ENCODE results near the gene CHL1. TPM values are rescaled to one million over a fixed set of nuclear protein-coding genes. Genes with fewer than 3 reads are reported as not detected.

CHL1 gene
- total RNA-seq, 1 experiment from 2014 or later, result not detected

DNA sequence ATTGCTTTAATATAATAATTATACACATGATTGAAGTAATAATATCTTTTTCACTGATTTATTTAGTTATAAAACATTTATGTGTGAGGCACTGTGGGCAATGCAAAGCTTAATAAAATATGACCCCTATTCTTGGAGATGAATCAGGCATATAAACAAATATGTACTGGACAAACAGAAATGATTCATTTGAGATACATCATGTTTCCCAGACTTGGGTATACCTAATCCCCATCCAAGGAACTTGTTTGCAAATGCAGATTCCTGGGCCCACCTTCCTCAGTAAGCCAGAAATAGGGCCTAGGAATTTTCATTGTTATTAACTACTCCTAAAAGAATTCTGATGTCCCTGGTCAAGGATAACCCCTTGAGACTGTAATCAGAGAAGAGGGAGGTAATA lies 184.2 kb downstream of the CHL1 start:
- no peak for DNase-seq (ENCODE audit: low read depth in 1 of 2, low spot score in 2 of 2)
- Histone ChIP-seq H3K4me1 (replicated peaks) (no peaks in the 10 kb centered on the region), H3K27me3 (replicated peaks) (no peaks in the 10 kb centered on the region), H3K4me3 (no peak overlapping the region), H3K36me3 (no peaks in the 10 kb centered on the region), H3K9me3 (replicated peaks) (no peaks in the 10 kb centered on the region), H3K27ac (no peak overlapping the region)

DNA sequence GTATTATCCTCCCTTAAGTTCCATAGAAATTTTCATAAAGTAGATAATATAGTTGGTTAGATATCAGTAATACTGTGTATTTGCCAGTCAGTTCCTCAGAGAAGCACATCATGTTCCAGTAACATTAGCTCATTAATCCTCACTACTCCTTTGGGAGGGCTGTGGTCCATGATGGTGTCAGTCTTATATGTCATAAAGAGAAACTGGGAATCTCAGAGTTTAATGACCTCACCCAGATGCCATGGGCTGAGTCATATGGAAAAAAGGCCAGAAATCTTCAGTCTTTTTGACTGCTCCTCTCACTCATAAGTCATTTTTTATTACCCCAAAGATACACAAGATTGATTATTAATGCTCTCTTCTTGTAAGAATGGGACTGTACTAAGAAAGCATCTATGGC lies 188.6 kb downstream of the CHL1 start:
- DNase-seq (ENCODE audit: low read depth in 1 of 2, low spot score in 2 of 2), result no peak
- no peak overlapping the region for H3K27ac ChIP-seq
- no peaks in the 10 kb centered on the region for H3K4me1 ChIP-seq (replicated peaks)
- H3K36me3 ChIP-seq, result no peaks in the 10 kb centered on the region
- no peaks in the 10 kb centered on the region for H3K27me3 ChIP-seq (replicated peaks)
- no peaks in the 10 kb centered on the region for H3K9me3 ChIP-seq (replicated peaks)
- H3K4me3 ChIP-seq, result no peak overlapping the region

DNA sequence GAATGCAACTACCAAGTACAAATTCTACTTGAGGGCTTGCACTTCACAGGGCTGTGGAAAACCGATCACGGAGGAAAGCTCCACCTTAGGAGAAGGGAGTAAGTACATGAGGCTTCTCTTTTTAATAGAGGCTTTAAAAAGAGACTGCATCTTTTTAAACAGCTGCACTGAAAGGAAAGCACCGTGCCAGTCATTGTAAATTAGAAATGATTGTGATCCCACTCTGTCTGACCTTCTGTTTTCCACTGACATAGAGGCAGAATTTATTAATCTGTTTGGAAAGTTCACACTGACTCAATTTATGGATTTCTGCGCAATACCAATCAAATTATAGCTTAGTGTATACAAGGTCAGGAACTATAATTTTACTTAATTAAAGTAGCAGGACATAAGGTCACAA lies 198.2 kb downstream of the CHL1 start:
- H3K27me3 ChIP-seq (replicated peaks), result no peaks in the 10 kb centered on the region
- no peak for DNase-seq (ENCODE audit: low read depth in 1 of 2, low spot score in 2 of 2)

DNA sequence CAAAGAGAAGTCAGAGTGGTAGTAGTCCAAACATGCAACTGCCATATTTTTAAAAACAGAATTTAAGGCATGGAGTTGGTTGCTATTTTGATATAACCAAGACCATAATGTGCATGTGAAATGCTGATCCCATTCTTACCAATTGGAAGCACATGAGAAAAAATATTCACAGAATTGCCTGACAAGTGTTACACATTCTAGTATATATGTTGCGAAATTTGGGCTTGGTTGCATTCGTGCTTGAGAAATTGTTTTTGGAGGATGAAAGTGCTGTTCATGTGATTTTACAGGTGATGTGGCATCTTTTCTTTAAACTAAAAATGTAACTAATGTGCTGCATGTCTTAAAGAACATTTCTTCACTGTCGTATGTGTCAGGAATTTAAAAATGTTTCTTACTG lies 199.7 kb downstream of the CHL1 start:
- H3K4me3 ChIP-seq, result no peak overlapping the region
- no peak for DNase-seq (ENCODE audit: low read depth in 1 of 2, low spot score in 2 of 2)
- H3K27ac ChIP-seq, result no peak overlapping the region

More for the DNA sequence above, 198.2 kb downstream of the CHL1 start:
- H3K27ac ChIP-seq, result no peak overlapping the region
- no peaks in the 10 kb centered on the region for H3K36me3 ChIP-seq
- H3K4me1 ChIP-seq (replicated peaks), result no peaks in the 10 kb centered on the region
- no peaks in the 10 kb centered on the region for H3K9me3 ChIP-seq (replicated peaks)
- no peak overlapping the region for H3K4me3 ChIP-seq

DNA sequence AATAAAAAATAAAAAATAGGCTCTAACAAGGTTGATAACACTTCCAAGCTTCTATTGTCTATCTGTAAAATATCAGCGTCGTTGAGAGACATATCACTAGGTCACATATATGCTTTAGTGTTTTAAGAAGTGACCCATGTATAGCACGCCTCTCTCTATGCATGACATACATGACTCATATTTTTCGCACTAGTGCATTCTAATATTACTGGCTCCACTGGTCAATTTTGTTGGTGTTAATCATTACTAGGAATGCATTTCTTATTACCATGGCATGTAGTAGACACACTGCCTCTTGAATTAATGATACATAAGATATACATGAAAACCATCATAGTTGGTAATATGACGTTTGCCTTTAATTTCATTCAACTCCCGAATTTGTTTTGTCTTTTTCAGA lies 203.1 kb downstream of the CHL1 start:
- DNase-seq (ENCODE audit: low read depth in 1 of 2, low spot score in 2 of 2), result no peak
- Histone ChIP-seq H3K4me3 (no peak overlapping the region), H3K27me3 (replicated peaks) (no peaks in the 10 kb centered on the region), H3K27ac (no peak overlapping the region), H3K9me3 (replicated peaks) (no peaks in the 10 kb centered on the region), H3K4me1 (replicated peaks) (no peaks in the 10 kb centered on the region), H3K36me3 (no peaks in the 10 kb centered on the region)

More for the DNA sequence above, 199.7 kb downstream of the CHL1 start:
- H3K4me1 ChIP-seq (replicated peaks), result no peaks in the 10 kb centered on the region
- no peaks in the 10 kb centered on the region for H3K36me3 ChIP-seq
- H3K9me3 ChIP-seq (replicated peaks), result no peaks in the 10 kb centered on the region
- H3K27me3 ChIP-seq (replicated peaks), result no peaks in the 10 kb centered on the region

DNA sequence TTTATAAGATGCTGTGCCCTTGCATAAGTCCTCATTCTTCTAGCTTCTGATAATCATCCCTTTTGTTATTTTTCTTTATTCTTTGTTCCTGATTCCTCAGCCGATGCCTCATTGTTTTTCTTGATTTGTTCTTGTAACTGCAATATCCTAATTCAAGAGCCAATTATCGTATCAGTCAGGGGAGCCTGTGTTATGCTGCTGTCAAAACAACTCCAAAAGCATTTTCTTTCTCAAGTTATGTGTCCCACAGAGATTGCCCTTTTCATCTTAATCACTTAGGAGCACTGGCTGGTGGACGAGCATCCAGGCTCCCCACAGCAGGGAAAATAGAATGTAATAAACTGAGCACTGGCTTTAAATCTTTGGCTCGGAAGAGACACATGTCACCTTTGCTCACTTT lies 207.3 kb downstream of the CHL1 start:
- Histone ChIP-seq H3K27me3 (replicated peaks) (no peaks in the 10 kb centered on the region), H3K27ac (no peak overlapping the region), H3K36me3 (no peaks in the 10 kb centered on the region), H3K4me3 (no peak overlapping the region), H3K9me3 (replicated peaks) (no peaks in the 10 kb centered on the region), H3K4me1 (replicated peaks) (no peaks in the 10 kb centered on the region)
- DNase-seq (ENCODE audit: low read depth in 1 of 2, low spot score in 2 of 2), result no peak

DNA sequence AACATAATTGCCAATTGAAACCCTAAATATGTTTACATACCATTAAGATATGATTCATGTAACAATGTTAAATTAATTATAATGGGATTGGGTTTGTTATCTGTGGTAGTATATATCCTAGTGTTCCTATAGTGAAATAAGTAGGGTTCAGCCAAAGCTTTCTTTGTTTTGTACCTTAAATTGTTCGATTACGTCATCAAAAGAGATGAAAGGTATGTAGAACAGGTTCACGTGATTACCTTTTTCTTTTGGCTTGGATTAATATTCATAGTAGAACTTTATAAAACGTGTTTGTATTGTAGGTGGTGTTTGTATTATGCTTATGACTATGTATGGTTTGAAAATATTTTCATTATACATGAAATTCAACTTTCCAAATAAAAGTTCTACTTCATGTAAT lies 212.4 kb downstream of the CHL1 start:
- no peak for DNase-seq (ENCODE audit: low read depth in 1 of 2, low spot score in 2 of 2)
- no peaks in the 10 kb centered on the region for H3K4me1 ChIP-seq (replicated peaks)
- no peaks in the 10 kb centered on the region for H3K27me3 ChIP-seq (replicated peaks)

DNA sequence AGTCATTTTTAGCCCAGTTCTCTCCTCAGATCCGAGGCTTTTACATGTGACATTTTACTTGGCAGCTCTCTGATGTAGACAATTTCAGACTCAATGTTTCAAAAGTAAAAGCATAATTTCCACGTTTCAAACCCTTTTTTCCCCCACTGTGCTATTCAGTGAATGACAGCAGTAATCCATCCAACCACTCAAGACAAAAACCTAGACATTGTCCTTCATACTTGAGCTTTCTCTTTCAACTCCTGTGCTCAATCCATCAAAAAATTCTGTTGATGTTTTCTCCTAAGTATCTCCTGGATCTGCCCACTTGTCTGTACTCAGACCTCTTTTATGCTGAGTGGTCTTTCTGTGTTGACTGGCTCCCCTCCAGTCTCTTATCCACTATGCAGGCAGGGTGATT lies 214.7 kb downstream of the CHL1 start:
- no peaks in the 10 kb centered on the region for H3K36me3 ChIP-seq
- H3K9me3 ChIP-seq (replicated peaks), result no peaks in the 10 kb centered on the region
- H3K27me3 ChIP-seq (replicated peaks), result no peaks in the 10 kb centered on the region
- DNase-seq (ENCODE audit: low read depth in 1 of 2, low spot score in 2 of 2), result no peak
- no peak overlapping the region for H3K27ac ChIP-seq
- no peak overlapping the region for H3K4me3 ChIP-seq
- no peaks in the 10 kb centered on the region for H3K4me1 ChIP-seq (replicated peaks)

More for the DNA sequence above, 212.4 kb downstream of the CHL1 start:
- Histone ChIP-seq H3K36me3 (no peaks in the 10 kb centered on the region), H3K27ac (no peak overlapping the region), H3K4me3 (no peak overlapping the region), H3K9me3 (replicated peaks) (no peaks in the 10 kb centered on the region)

DNA sequence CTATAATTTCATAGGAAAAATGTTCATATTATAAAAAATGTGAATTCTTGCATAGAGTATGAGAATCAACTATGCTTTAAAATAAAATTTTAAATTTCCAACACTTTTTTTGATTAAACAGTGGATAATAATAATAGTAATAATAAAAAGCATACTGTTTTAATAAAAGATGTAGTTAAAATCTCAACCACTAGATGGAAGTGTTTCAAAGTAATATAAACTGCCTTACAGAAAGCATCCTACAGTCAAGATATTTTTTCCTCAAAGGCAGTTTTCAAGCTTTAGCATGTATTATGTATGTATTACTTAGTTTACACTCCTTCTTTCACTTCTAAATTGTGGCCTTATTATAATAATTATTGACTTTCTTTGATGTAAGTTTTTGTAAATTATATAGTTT lies 217.5 kb downstream of the CHL1 start:
- H3K36me3 ChIP-seq, result no peaks in the 10 kb centered on the region
- DNase-seq (ENCODE audit: low read depth in 1 of 2, low spot score in 2 of 2), result no peak
- H3K4me3 ChIP-seq, result no peak overlapping the region
- H3K4me1 ChIP-seq (replicated peaks), result no peaks in the 10 kb centered on the region
- no peaks in the 10 kb centered on the region for H3K27me3 ChIP-seq (replicated peaks)
- no peaks in the 10 kb centered on the region for H3K9me3 ChIP-seq (replicated peaks)
- H3K27ac ChIP-seq, result no peak overlapping the region

DNA sequence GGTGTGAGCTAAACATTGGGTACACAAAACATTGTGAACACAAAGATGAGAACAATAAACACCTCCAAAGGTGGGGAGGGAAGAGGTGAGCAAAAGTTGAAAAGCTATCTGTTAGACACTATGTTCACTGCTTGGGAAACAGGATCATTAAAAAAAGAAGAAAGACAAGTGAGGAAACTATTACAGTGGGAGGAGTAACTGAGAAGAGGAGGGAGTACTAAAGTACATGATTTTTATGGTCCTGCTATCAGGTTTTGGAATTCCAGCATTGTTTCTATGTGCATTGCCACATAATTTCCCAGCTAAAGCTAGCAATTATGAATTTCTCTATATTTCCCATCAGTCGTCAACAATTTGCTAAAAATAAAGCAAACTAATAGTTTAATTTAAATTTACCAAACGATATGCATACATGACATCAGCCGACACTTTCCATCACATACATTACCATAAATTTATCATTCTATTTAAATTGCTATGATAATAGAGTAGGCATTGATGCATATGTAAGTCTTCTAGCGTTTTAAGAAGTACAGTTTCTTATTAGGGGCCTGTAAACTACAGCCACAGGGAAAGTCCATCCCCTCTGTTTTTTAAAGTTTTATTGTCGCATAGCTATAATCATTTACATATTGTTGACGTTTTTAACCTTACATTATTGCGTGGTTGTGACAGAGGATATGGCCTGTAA lies 221.8 kb downstream of the CHL1 start:
- H3K4me3 ChIP-seq, result no peak overlapping the region
- no peak overlapping the region for H3K27ac ChIP-seq
- DNase-seq (ENCODE audit: low read depth in 1 of 2, low spot score in 2 of 2), result no peak
- no peaks in the 10 kb centered on the region for H3K27me3 ChIP-seq (replicated peaks)
- H3K36me3 ChIP-seq, result no peaks in the 10 kb centered on the region
- no peaks in the 10 kb centered on the region for H3K9me3 ChIP-seq (replicated peaks)
- H3K4me1 ChIP-seq (replicated peaks), result no peaks in the 10 kb centered on the region

DNA sequence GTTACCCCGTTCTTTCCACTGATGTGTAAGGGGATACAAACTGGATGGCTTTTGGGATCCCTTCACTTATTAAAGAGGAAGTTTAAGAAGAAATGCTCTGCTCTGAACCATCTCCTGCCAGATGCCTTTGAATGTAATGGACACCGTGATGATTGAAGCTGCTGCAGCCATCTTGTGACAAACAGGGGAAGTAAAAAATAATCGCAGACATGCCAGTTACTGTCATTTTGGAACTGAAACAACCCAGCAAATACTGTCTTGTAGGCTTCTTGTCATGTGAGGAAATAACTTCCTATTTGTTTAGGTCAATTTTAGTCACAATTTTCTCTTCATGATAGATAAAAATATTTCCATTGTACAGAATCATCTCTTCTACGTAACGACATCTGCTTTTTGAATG lies 224.0 kb downstream of the CHL1 start:
- Histone ChIP-seq H3K36me3 (no peaks in the 10 kb centered on the region), H3K27ac (no peak overlapping the region), H3K9me3 (replicated peaks) (0 out of 2 replicates have a peak, but pooled peaks cover 3% of the 10 kb centered on the region), H3K4me3 (no peak overlapping the region), H3K27me3 (replicated peaks) (no peaks in the 10 kb centered on the region), H3K4me1 (replicated peaks) (no peaks in the 10 kb centered on the region)
- DNase-seq (ENCODE audit: low read depth in 1 of 2, low spot score in 2 of 2), result no peak

DNA sequence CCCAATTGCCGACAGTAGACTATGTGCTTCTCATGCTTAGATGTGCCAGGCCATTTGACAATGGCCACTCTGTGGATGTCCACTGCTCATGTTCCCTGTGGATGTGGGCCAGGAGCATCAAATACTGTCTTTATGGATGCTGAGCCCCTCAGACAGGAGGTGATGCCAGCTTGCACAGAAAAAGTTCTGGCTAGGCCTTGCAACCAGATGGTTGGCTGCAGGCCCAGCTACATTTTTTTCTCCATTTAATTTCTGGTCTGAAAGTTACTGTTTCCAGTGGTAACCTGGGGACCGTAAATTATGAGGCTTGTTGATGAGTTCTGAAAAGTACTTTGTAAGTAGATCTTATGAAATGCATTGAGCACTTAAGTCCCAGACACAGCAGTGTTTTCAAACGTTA lies 228.5 kb downstream of the CHL1 start:
- 0 out of 2 replicates have a peak, but pooled peaks cover 6% of the 10 kb centered on the region for H3K9me3 ChIP-seq (replicated peaks)
- H3K4me1 ChIP-seq (replicated peaks), result no peaks in the 10 kb centered on the region
- H3K36me3 ChIP-seq, result no peaks in the 10 kb centered on the region
- no peak overlapping the region for H3K27ac ChIP-seq
- no peak for DNase-seq (ENCODE audit: low read depth in 1 of 2, low spot score in 2 of 2)
- H3K4me3 ChIP-seq, result no peak overlapping the region
- H3K27me3 ChIP-seq (replicated peaks), result no peaks in the 10 kb centered on the region

DNA sequence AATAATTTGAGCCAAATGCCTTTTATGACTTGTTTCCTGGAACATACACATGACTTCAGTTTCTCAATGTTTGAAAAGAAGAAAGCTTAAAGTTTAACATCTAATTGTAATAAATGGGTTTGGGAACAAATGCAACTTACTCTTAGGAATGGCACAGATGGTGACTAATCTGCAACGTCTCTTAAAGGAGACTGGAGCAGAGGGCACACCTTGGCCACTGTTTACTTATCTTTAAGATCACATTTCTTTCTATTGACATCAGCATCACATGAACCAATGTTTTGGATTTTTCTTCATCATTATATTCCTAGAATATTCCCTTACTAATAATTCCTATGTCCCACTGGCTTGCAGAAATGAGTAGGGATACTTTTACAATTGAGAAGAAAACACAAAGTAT lies 229.5 kb downstream of the CHL1 start:
- Histone ChIP-seq H3K27me3 (replicated peaks) (no peaks in the 10 kb centered on the region), H3K9me3 (replicated peaks) (0 out of 2 replicates have a peak, but pooled peaks cover 6% of the 10 kb centered on the region), H3K36me3 (no peaks in the 10 kb centered on the region), H3K27ac (no peak overlapping the region), H3K4me1 (replicated peaks) (no peaks in the 10 kb centered on the region), H3K4me3 (no peak overlapping the region)
- DNase-seq (ENCODE audit: low read depth in 1 of 2, low spot score in 2 of 2), result no peak

DNA sequence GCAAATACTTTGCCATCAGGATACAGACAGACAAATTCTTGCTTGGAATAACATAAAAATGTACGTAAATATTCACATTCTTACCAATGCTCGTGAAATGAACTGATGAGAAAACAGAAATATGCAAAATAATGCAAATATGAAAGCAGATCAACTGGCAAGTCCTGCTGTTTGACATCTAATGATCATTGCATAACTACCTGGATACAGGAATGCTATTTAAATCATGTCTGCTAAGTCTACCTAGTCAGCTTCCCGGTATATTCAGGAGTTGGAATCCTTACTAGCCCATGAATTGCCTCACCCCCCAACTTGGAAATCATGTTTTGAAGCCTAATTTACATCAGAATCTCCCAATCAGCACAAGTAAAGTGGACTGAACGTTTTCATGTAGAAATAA lies 230.6 kb downstream of the CHL1 start:
- H3K4me1 ChIP-seq (replicated peaks), result no peaks in the 10 kb centered on the region
- DNase-seq (ENCODE audit: low read depth in 1 of 2, low spot score in 2 of 2), result no peak
- no peaks in the 10 kb centered on the region for H3K27me3 ChIP-seq (replicated peaks)
- no peak overlapping the region for H3K27ac ChIP-seq
- H3K36me3 ChIP-seq, result no peaks in the 10 kb centered on the region
- 0 out of 2 replicates have a peak, but pooled peaks cover 6% of the 10 kb centered on the region for H3K9me3 ChIP-seq (replicated peaks)
- H3K4me3 ChIP-seq, result no peak overlapping the region

DNA sequence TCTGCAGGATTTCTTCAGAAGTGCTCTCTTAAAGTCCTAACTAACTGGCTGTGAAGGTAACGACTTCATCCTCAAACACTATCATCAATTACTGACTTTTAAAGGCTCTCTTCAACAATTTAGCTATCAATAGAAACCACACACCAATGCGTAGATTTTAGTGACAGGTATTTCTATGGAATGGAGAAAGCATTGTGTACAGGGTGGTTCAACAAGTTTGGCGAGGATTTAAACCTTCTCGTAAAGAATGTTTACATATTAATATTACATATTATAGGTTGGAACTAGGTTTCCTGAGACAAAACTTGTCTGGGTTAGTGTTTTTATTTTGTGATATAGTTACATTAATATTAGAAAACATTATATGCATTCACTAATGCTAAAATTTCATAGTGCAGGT lies 233.6 kb downstream of the CHL1 start:
- Histone ChIP-seq H3K4me1 (replicated peaks) (no peaks in the 10 kb centered on the region), H3K27ac (no peak overlapping the region), H3K27me3 (replicated peaks) (no peaks in the 10 kb centered on the region), H3K9me3 (replicated peaks) (peaks cover 2% of the 10 kb centered on the region; the same call in 1 of the 2 replicates), H3K36me3 (no peaks in the 10 kb centered on the region), H3K4me3 (no peak overlapping the region)
- no peak for DNase-seq (ENCODE audit: low read depth in 1 of 2, low spot score in 2 of 2)
